ENCODE results near the gene HIPK4.
"Not testable (repeated sequence)": the region's sequence is repeated elsewhere in the genome, so short reads cannot be mapped to it uniquely, and the experiment has no call there.

DNA sequence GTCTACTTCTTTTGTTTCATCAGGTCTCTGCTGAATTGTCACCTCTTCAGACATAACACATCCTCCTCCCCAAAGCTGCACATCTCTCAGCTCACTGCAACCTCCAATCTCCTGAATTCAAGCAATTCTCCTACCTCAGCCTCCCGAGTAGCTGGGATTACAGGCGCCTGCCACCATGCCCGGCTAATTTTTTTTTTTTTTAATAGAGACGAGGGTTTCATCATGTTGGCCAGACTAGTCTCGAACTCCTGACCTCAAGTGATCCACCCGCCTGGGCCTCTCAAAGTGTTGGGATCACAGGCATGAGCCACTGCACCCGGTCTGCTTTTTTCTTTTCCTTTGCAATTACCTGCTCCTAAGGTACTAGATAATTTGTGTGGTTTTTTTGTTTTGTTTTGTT, 42.8 kb upstream of the HIPK4 start:
- TF ChIP-seq ARNTL (CRISPR knock-in tag; IDR thresholded peaks at IDR 0.05; ENCODE audit: borderline replicate concordance, low read depth); RARB (CRISPR knock-in tag; IDR thresholded peaks at IDR 0.05); BACH2 (CRISPR knock-in tag; IDR thresholded peaks at IDR 0.05; ENCODE audit: borderline replicate concordance); TOX (CRISPR knock-in tag; IDR thresholded peaks at IDR 0.05; ENCODE audit: borderline replicate concordance): not testable (repeated sequence)
